Common myeloid progenitor, CD34-positive (primary cell): ENCODE data around the gene MGAT5.

ENCODE experiments used
- CTCF ChIA-PET: fragments of 350-600 bp; sonication (Branson Sonifier 250); formaldehyde crosslinking; loops from one replicate; lab custom pipeline; 2021; ENCODE audit warnings: antibody characterized with exemption; lab: Charles Lee
- POLR2A ChIA-PET: fragments of 350-600 bp; sonication (Branson Sonifier 250); formaldehyde crosslinking; loops from one replicate; lab custom pipeline; 2021; ENCODE audit warnings: antibody characterized with exemption; lab: Charles Lee
- DNase-seq, 3 donors: peaks; one replicate each; pipeline versions ENCODE4 v3.0.0 to v3.0.0-alpha.2; 2013
- H3K27ac ChIP-seq, 2 experiments: 1 replicate in 1 of 2; 2 replicates in 1 of 2; pipeline ENCODE4 v1.7.0; 2013; ENCODE audit warnings: inconsistent platforms in 2 of 2, low read length in 2 of 2, mild to moderate bottlenecking in 2 of 2, low read depth in 1 of 2, moderate library complexity in 1 of 2; ENCODE audit not compliant: severe bottlenecking in 2 of 2, insufficient read depth in 1 of 2, poor library complexity in 1 of 2
- H3K27me3 ChIP-seq, 5 experiments: replicated peaks in 2 of 5; 1 replicate in 3 of 5; 2 replicates in 2 of 5; pipeline versions ENCODE4 v1.6.1 to v1.7.0; 2013; ENCODE audit warnings: low read length in 4 of 5, mild to moderate bottlenecking in 2 of 5, moderate library complexity in 2 of 5, inconsistent platforms in 1 of 5; ENCODE audit not compliant: insufficient read depth in 5 of 5, control insufficient read depth in 4 of 5
- H3K36me3 ChIP-seq, 4 experiments: 1 replicate in 2 of 4; 2 replicates in 2 of 4; pipeline versions ENCODE4 v1.6.1 to v1.7.0; 2013; ENCODE audit warnings: low read length in 3 of 4, control low read depth in 1 of 4, mild to moderate bottlenecking in 1 of 4; ENCODE audit not compliant: control insufficient read depth in 4 of 4, insufficient read depth in 4 of 4
- H3K4me1 ChIP-seq, 4 experiments: 1 replicate in 3 of 4; 2 replicates in 1 of 4; pipeline versions ENCODE4 v1.6.1 to v1.7.1; 2013; ENCODE audit warnings: low read length in 3 of 4, mild to moderate bottlenecking in 3 of 4, control low read depth in 1 of 4, inconsistent platforms in 1 of 4, moderate library complexity in 1 of 4; ENCODE audit not compliant: control insufficient read depth in 4 of 4, insufficient read depth in 4 of 4; ENCODE audit errors: control extremely low read depth in 1 of 4
- H3K4me3 ChIP-seq, 7 experiments: 1 replicate in 4 of 7; 2 replicates in 3 of 7; pipeline versions ENCODE4 v1.5.1 to v1.7.0; 2013; ENCODE audit warnings: mild to moderate bottlenecking in 7 of 7, low read length in 6 of 7, moderate library complexity in 6 of 7, inconsistent platforms in 2 of 7, low read depth in 2 of 7, control low read depth in 1 of 7; ENCODE audit not compliant: insufficient read depth in 4 of 7, control insufficient read depth in 1 of 7; ENCODE audit errors: extremely low read depth in 1 of 7
- H3K9me3 ChIP-seq, 5 experiments: 1 replicate in 4 of 5; 2 replicates in 1 of 5; pipeline versions ENCODE4 v1.6.1 to v1.7.1; 2013; ENCODE audit warnings: low read length in 4 of 5, mild to moderate bottlenecking in 2 of 5, inconsistent platforms in 1 of 5, low read depth in 1 of 5, moderate library complexity in 1 of 5; ENCODE audit not compliant: control insufficient read depth in 4 of 5, insufficient read depth in 2 of 5; ENCODE audit errors: control extremely low read depth in 1 of 5
- WGBS: methylation state at CpG from one replicate; pipeline ENCODE4 v1.1.5; 2013; ENCODE audit not compliant: insufficient coverage; 5-methylcytosine and 5-hydroxymethylcytosine counted together

The MGAT5 gene

DNA sequence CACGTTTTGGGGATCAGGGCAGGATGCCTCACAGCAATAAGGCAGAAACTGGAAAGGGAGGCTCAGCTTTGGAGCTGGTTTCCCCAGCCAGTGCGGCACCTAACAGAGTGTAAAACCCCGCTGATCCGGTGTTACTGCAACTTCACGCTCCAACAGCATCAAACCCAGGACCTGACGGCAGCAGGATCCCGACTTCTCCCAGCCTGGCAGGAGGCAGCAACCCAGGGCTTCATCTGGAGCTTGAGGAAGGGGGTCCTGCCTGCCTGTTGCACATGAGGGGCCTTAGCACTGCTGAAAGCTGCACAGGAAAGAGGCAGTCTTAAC lies 209.8 kb downstream of the MGAT5 start:
- Histone ChIP-seq H3K27ac (no peak overlapping the region), H3K27me3 (no peaks in the 10 kb centered on the region), H3K36me3 (peaks cover 0 to 16% (median 5%) of the 10 kb centered on the region in 4 experiments), H3K9me3 (no peaks in the 10 kb centered on the region), H3K4me1 (no peaks in the 10 kb centered on the region), H3K4me3 (no peak overlapping the region)
- WGBS = 93% methylated on average over 7 of the region's 7 CpGs
- POLR2A ChIA-PET = no interaction called here
- CTCF ChIA-PET = interaction anchor here (1.6 to 4.5 kb wide), 2 partner anchors 12 to 435 kb away, joined by 5 to 32 read pairs; no protein-coding TSS in a partner anchor
- DNase-seq = no peak

DNA sequence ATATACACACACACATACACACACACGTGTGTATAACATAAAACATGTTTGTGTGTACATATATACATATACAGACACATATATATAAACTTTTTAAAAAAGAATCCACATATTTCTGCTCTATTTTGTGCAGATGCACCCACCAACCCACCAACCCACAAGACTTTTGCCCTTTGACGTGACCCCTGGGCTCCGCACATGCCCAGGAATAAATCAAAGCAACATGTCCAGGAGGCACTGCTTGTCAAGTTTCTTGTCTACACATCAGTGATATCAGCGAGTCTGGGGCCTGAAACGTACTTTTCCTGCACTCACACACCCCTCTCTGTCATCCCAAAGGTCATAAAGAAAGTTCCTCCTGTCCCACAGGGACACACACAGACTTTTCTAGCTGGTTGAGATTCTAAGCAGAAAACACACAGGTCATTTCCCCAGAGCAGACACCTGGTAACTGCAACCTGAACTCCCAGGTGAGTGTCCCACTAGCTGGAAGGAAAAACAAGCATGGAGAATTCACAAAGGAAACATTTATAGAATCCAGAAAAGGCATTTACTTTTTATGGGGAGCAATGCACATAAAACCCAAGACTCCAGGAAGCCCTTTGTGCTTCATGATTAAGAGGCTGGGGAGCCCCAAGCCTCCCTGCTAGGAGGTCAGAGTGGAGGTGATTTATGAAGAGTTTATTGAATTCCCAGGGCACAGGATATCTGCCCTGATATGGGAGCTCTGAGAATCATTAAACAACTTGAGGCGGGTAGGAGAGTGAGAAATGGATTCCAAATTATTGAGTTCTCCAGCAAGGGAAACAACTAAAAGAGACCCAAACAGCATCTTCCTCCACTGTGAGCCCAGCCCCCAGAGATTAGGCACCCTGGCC lies 211.6 kb downstream of the MGAT5 start:
- H3K4me1 ChIP-seq = peaks cover 0 to 2% (median 0%) of the 10 kb centered on the region in 4 experiments
- no peaks in the 10 kb centered on the region for H3K9me3 ChIP-seq
- DNase-seq = no peak
- no peaks in the 10 kb centered on the region for H3K27me3 ChIP-seq
- ChIA-PET POLR2A (no interaction called here), CTCF (interaction anchor here (1.7 kb wide), 1 partner anchor 433 kb away, joined by 6 read pairs; no protein-coding TSS in a partner anchor)
- no peak overlapping the region for H3K4me3 ChIP-seq
- no peak overlapping the region for H3K27ac ChIP-seq
- 100% methylated on average over 5 of the region's 6 CpGs for WGBS
- peaks cover 0 to 18% (median 5%) of the 10 kb centered on the region in 4 experiments for H3K36me3 ChIP-seq

DNA sequence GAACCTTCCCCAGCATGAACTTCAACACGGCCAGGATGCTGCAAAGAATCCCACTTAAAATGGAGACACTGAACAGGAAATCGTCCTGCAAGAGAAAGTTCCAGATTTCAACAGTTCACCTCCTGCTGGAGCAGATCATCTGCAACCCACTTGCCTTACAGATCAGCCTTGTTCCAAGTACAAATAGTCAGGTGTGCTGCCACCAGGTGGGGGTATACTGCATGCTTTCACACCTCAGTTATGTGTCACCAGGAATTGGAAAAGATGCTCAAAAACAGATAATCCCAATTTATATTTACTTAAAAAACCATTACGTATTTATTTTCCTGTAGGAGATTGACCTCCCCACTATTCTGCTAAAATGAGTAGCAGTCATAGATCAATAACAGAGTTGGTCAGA lies 212.3 kb downstream of the MGAT5 start:
- WGBS = 100% methylated on average over 2 of the region's 3 CpGs
- POLR2A ChIA-PET = no interaction called here
- peak; percentile 25 to 35 (median 30) for DNase-seq
- Histone ChIP-seq H3K27ac (no peak overlapping the region), H3K4me3 (no peak overlapping the region), H3K36me3 (peaks cover 0 to 20% (median 5%) of the 10 kb centered on the region in 4 experiments), H3K4me1 (peaks cover 0 to 2% (median 0%) of the 10 kb centered on the region in 4 experiments), H3K9me3 (no peaks in the 10 kb centered on the region), H3K27me3 (no peaks in the 10 kb centered on the region)
- CTCF ChIA-PET = interaction anchor here (1.7 kb wide), 1 partner anchor 432 kb away, joined by 6 read pairs; no protein-coding TSS in a partner anchor

DNA sequence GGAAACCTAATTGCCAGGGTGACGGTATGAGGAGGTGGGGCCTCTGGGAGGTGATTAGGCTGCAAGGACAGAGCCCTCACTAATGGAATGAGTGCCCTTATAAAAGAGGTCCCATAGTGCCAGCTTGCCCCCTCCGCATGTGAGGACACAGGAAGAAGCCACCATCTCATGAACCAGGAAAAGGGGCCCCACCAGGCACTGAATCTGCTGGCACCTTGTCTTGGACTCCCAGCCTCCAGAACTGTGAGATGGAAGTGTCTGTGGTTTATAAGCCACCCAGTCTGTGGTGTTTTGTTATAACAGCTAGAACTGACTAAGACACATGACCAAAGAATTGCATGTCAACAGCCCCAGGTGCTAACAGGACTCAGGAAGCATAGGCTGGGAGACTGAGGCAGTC lies 214.3 kb downstream of the MGAT5 start:
- Histone ChIP-seq H3K4me1 (peaks cover 0 to 2% (median 0%) of the 10 kb centered on the region in 4 experiments), H3K36me3 (peaks cover 0 to 24% (median 5%) of the 10 kb centered on the region in 4 experiments), H3K27ac (no peak overlapping the region), H3K27me3 (no peaks in the 10 kb centered on the region), H3K9me3 (peaks cover 0 to 6% (median 1%) of the 10 kb centered on the region in 5 experiments), H3K4me3 (no peak overlapping the region)
- WGBS = 91% methylated on average over 1 of the region's 2 CpGs
- CTCF ChIA-PET = interaction anchor here (1.0 to 1.5 kb wide), 3 partner anchors 8 to 17 kb away, joined by 3 to 8 read pairs (median 6); no protein-coding TSS in a partner anchor
- POLR2A ChIA-PET = no interaction called here
- no peak for DNase-seq

DNA sequence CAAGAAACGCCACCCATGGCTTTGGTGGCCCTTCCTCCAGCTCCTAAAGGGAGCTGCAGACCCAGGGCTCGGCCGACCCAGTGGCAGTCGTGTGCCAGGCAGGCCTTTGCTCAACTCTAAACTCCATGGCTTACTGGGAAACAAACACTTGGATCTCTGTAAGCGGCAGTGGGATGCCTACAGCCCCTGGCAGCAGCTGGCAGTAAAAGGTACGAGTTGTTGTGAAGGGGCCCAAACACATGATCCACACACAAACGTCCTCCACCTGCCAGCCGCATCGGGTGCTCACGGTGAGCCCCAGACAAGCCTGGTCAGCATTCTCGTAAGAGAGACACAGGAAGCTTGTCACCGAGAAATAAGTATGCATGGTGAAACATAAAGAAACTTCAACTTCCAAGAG lies 214.9 kb downstream of the MGAT5 start:
- 93% methylated on average over 12 of the region's 12 CpGs for WGBS
- Histone ChIP-seq H3K4me1 (peaks cover 0 to 2% (median 0%) of the 10 kb centered on the region in 4 experiments), H3K27ac (no peak overlapping the region), H3K4me3 (no peak overlapping the region), H3K9me3 (peaks cover 0 to 9% (median 3%) of the 10 kb centered on the region in 5 experiments), H3K36me3 (peaks cover 0 to 21% (median 3%) of the 10 kb centered on the region in 4 experiments), H3K27me3 (no peaks in the 10 kb centered on the region)
- DNase-seq = no peak
- ChIA-PET CTCF (interaction anchor here (0.9 to 1.9 kb wide), 4 partner anchors 8 to 251 kb away, joined by 3 to 8 read pairs (median 4); no protein-coding TSS in a partner anchor), POLR2A (no interaction called here)

DNA sequence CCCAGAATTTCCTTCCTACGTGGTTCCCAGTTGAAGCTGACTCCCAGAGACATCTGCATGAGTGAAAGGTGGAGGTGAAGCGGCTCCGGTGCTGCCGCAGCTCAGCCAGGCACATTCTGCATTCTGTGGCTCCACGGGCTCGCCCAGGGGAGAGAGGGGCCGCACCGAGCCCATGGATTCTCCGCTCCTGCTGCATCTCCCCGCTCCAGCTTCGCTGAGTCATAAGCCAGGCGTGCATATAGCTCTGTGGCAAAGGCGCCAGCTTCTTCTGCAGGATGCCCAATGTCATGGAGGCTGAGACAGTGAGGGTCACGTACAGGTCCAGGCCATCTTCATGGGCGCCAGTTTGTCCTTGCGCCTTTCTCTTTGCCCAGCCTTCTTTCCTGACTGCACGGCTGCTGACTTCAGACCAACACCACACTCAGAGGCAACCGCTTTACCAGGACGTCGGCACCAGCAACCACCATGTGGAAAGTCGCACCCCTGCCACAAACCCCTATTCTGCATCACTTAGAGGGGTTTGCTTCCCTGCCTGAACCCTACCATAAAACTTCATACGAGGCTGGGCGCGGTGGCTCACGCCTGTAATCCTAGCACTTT lies 215.7 kb downstream of the MGAT5 start:
- POLR2A ChIA-PET = no interaction called here
- CTCF ChIA-PET = interaction anchor here (0.6 to 3.6 kb wide), 6 partner anchors 9 to 250 kb away, joined by 3 to 9 read pairs (median 4); no protein-coding TSS in a partner anchor
- peaks cover 0 to 2% (median 0%) of the 10 kb centered on the region in 4 experiments for H3K4me1 ChIP-seq
- H3K36me3 ChIP-seq = peaks cover 0 to 14% (median 2%) of the 10 kb centered on the region in 4 experiments
- no peak for DNase-seq
- H3K4me3 ChIP-seq = no peak overlapping the region
- no peaks in the 10 kb centered on the region for H3K27me3 ChIP-seq
- 96% methylated on average over 24 of the region's 25 CpGs for WGBS
- H3K9me3 ChIP-seq = peaks cover 0 to 14% (median 5%) of the 10 kb centered on the region in 5 experiments
- H3K27ac ChIP-seq = no peak overlapping the region
